Endothelial cell of umbilical vein (primary cell): ENCODE measurements around the gene TPP1. TPM values are rescaled to one million over a fixed set of nuclear protein-coding genes. Genes with fewer than 3 reads are reported as not detected.

ENCODE experiments used
- BruUV-seq: library from RNA; stranded (reverse); fragments of 400-500 nt; replicated peaks from 2 replicates; lab custom pipeline; 2021; lab: Mats Ljungman, UMichigan
- CTCF ChIA-PET: fragments of 300-600, 350-600 bp; sonication (Branson Sonifier 250); formaldehyde crosslinking; loops from one replicate; lab custom pipeline; 2021; ENCODE audit warnings: antibody characterized with exemption, inconsistent platforms; lab: Charles Lee
- POLR2A ChIA-PET: fragments of 300-600, 350-600 bp; sonication (Branson Sonifier 250); formaldehyde crosslinking; loops from one replicate; lab custom pipeline; 2021; ENCODE audit warnings: antibody characterized with exemption, inconsistent platforms; lab: Charles Lee
- DNase-seq: peaks from one replicate; pipeline ENCODE4 v3.0.0-alpha.2; 2011; ENCODE audit warnings: low read depth, low spot score
- FAIRE-seq: peaks from 2 replicates; lab custom pipeline; 2011; peaks lifted over from hg19 to GRCh38; lab: Jason Lieb, UNC
- H2AFZ ChIP-seq: 2 replicates; pipeline ENCODE4 v1.6.0; 2012; ENCODE audit warnings: low read depth, low read length, control low read depth, inconsistent platforms
- H3K27ac ChIP-seq: 2 replicates; pipeline ENCODE4 v1.5.1; 2011; ENCODE audit warnings: low read depth, mild to moderate bottlenecking, control low read depth, low read length, moderate library complexity; ENCODE audit not compliant: insufficient read depth
- H3K27me3 ChIP-seq, 2 experiments: 2 replicates each; pipeline versions ENCODE4 v1.6.0 to v1.6.1; 2011; ENCODE audit warnings: low read length in 2 of 2, mixed read lengths in 1 of 2; ENCODE audit not compliant: control insufficient read depth in 2 of 2, insufficient read depth in 2 of 2
- H3K36me3 ChIP-seq, 2 experiments: 2 replicates in 1 of 2; 3 replicates in 1 of 2; pipeline ENCODE4 v1.5.1; 2011; ENCODE audit warnings: low read length in 2 of 2, mild to moderate bottlenecking in 1 of 2, moderate library complexity in 1 of 2; ENCODE audit not compliant: control insufficient read depth in 2 of 2, insufficient read depth in 2 of 2; ENCODE audit errors: extremely low read depth in 1 of 2
- H3K4me1 ChIP-seq: 3 replicates; pipeline ENCODE4 v1.5.1; 2011; ENCODE audit warnings: mild to moderate bottlenecking, low read length; ENCODE audit not compliant: control insufficient read depth, insufficient read depth; ENCODE audit errors: extremely low read depth
- H3K4me2 ChIP-seq: 2 replicates; pipeline ENCODE4 v1.6.1; 2011; ENCODE audit warnings: low read length, control low read depth, mixed read lengths; ENCODE audit not compliant: insufficient read depth
- H3K4me3 ChIP-seq, 3 experiments: fragments of 200-600 bp in 1 of 3; sonication (generic), shearing (Covaris generic) in 1 of 3; replicated peaks in 1 of 3; 2 replicates each; pipeline ENCODE4 v1.5.1; 2011 to 2016; ENCODE audit warnings: control low read depth in 3 of 3, low read length in 3 of 3, mild to moderate bottlenecking in 2 of 3, inconsistent platforms in 1 of 3, low read depth in 1 of 3, moderate library complexity in 1 of 3; ENCODE audit not compliant: insufficient read depth in 1 of 3
- H3K79me2 ChIP-seq: 2 replicates; pipeline ENCODE4 v1.6.0; 2012; ENCODE audit warnings: low read length, inconsistent platforms; ENCODE audit not compliant: control insufficient read depth, insufficient read depth
- H3K9ac ChIP-seq: replicated peaks from 2 replicates; pipeline ENCODE3; 2011; ENCODE audit warnings: low read length, control low read depth; ENCODE audit not compliant: insufficient read depth; ENCODE audit errors: extremely low read depth
- H3K9me1 ChIP-seq: replicated peaks from 3 replicates; pipeline ENCODE4 v1.6.0; 2011; ENCODE audit warnings: mild to moderate bottlenecking, low read length; ENCODE audit not compliant: control insufficient read depth, insufficient read depth; ENCODE audit errors: extremely low read depth
- H3K9me3 ChIP-seq: replicated peaks from 2 replicates; pipeline ENCODE4 v1.5.1; 2012; ENCODE audit warnings: low read length, inconsistent platforms; ENCODE audit not compliant: control insufficient read depth, insufficient read depth
- H4K20me1 ChIP-seq: replicated peaks from 2 replicates; pipeline ENCODE3; 2011; ENCODE audit warnings: mild to moderate bottlenecking, low read length; ENCODE audit not compliant: control insufficient read depth, insufficient read depth; ENCODE audit errors: extremely low read depth
- EZH2 ChIP-seq: IDR thresholded peaks from 2 replicates; pipeline ENCODE4 v1.6.1; 2012; ENCODE audit warnings: borderline replicate concordance, low read depth, mild to moderate bottlenecking, moderate library complexity, low read length, inconsistent platforms; ENCODE audit not compliant: severe bottlenecking
- FOS ChIP-seq: IDR thresholded peaks from 2 replicates; pipeline ENCODE4 v1.6.1; 2011; ENCODE audit warnings: mild to moderate bottlenecking, low read length, moderate library complexity, borderline replicate concordance; ENCODE audit not compliant: insufficient read depth
- GATA2 ChIP-seq: IDR thresholded peaks from 2 replicates; pipeline ENCODE4 v1.7.0; 2011; ENCODE audit warnings: low read depth, mild to moderate bottlenecking, moderate library complexity, mixed read lengths, low read length; ENCODE audit not compliant: insufficient read length, insufficient read depth
- JUN ChIP-seq: IDR thresholded peaks from 2 replicates; pipeline ENCODE4 v1.6.1; 2011; ENCODE audit warnings: borderline replicate concordance, low read depth; ENCODE audit not compliant: insufficient read length, insufficient read depth
- MAX ChIP-seq: IDR thresholded peaks from 2 replicates; pipeline ENCODE4 v1.6.1; 2011; ENCODE audit not compliant: insufficient read depth, insufficient read length
- MYC ChIP-seq: IDR thresholded peaks from one replicate; pipeline ENCODE4 v1.6.1; 2011; ENCODE audit warnings: mild to moderate bottlenecking, low read depth, low read length
- POLR2A ChIP-seq: IDR thresholded peaks from 2 replicates; pipeline ENCODE4 v1.6.1; 2012; ENCODE audit warnings: low read depth, mild to moderate bottlenecking, control low read depth, low read length
- POLR2AphosphoS5 ChIP-seq: IDR thresholded peaks from 2 replicates; pipeline ENCODE4 v1.6.1; 2012; ENCODE audit warnings: low read depth, mild to moderate bottlenecking, control low read depth, low read length, moderate library complexity; ENCODE audit not compliant: insufficient read depth
- dilution Hi-C: fragments of 300-500 bp; cut with MboI; formaldehyde crosslinking; loops from one replicate; pipeline ENCODE4 v1.15.0; 2019; ENCODE audit warnings: low sequenced_read_pairs; ENCODE audit not compliant: extremely low pct_ligation_motif_present
- intact Hi-C: fragments of 100-400 bp; cut with micrococcal nuclease; formaldehyde crosslinking; loops from one replicate; pipeline ENCODE4 v1.10.0; 2022
- polyA plus RNA-seq, 4 experiments: library from polyadenylated mRNA; depleted of rRNA in 3 of 4; stranded (reverse) in 3 of 4; unstranded in 1 of 4; fragments of >200 nt; gene quantifications; 2 replicates each; pipeline versions ENCODE4 v1.2.1 to v1.2.3, GENCODE V29; 2011 to 2012; ENCODE audit warnings: missing spikeins in 1 of 4
- total RNA-seq: library from RNA; stranded (reverse); gene quantifications from 2 replicates; pipeline ENCODE4 v1.2.3, GENCODE V29; 2021
- TF ChIP-seq, protein P1 (sequence below), 2 donors: IDR thresholded peaks; 1 replicate in 1 of 2; 2 replicates in 1 of 2; pipeline ENCODE4 v1.5.1; 2011; ENCODE audit warnings: low read length in 2 of 2, mild to moderate bottlenecking in 2 of 2, moderate library complexity in 2 of 2, control low read depth in 1 of 2, inconsistent platforms in 1 of 2, low read depth in 1 of 2; ENCODE audit not compliant: insufficient read depth in 1 of 2; ENCODE audit errors: extremely low read depth in 1 of 2

The TPP1 gene
- total and polyA plus RNA-seq, 2 donors (not counting 3 experiments of a cell fraction or from before 2014, with no cell fraction given) = 124 to 224 TPM

DNA sequence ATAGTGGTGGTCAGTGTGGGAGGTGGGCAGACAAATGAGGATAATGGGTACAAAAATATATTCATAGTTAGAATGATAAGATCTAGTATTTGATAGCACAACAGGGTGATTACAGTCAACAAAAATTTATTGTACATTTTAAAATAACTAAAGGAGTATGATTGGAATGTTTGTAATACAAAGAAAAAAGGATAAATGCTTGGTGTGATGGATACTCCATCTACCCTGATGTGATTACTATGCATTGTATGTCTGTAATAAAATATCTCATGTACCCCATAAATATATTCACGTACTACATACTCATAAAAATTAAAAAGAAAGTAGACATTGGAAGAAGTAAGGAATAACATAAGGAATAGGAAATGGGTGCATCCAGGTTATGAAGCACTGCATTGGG, 31.2 kb downstream of the TPP1 start:
- no peak for TF ChIP-seq POLR2AphosphoS5
- no peak for TF ChIP-seq POLR2A
- TF ChIP-seq JUN = no peak
- TF ChIP-seq EZH2 = no peak
- no peak for TF ChIP-seq MAX
- TF ChIP-seq, protein P1, sequence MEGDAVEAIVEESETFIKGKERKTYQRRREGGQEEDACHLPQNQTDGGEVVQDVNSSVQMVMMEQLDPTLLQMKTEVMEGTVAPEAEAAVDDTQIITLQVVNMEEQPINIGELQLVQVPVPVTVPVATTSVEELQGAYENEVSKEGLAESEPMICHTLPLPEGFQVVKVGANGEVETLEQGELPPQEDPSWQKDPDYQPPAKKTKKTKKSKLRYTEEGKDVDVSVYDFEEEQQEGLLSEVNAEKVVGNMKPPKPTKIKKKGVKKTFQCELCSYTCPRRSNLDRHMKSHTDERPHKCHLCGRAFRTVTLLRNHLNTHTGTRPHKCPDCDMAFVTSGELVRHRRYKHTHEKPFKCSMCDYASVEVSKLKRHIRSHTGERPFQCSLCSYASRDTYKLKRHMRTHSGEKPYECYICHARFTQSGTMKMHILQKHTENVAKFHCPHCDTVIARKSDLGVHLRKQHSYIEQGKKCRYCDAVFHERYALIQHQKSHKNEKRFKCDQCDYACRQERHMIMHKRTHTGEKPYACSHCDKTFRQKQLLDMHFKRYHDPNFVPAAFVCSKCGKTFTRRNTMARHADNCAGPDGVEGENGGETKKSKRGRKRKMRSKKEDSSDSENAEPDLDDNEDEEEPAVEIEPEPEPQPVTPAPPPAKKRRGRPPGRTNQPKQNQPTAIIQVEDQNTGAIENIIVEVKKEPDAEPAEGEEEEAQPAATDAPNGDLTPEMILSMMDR (IDR thresholded peaks at IDR 0.05; ENCODE audit: extremely low read depth in 1 of 2, insufficient read depth in 1 of 2, low read depth in 1 of 2, low read length in 2 of 2) = no peak
- no peak for TF ChIP-seq GATA2
- no peak for TF ChIP-seq MYC
- TF ChIP-seq FOS = no peak
- H3K9me3 ChIP-seq = no peaks in the 10 kb centered on the region
- H2AFZ ChIP-seq = no peak overlapping the region
- FAIRE-seq (no peak), DNase-seq (no peak)
- no peaks in the 10 kb centered on the region for H3K4me1 ChIP-seq
- no peaks in the 10 kb centered on the region for H4K20me1 ChIP-seq
- H3K4me2 ChIP-seq = no peak overlapping the region
- H3K36me3 ChIP-seq = peaks cover 0 to 1% of the 10 kb centered on the region in 2 experiments
- intact Hi-C loops (no loop called here), dilution Hi-C loops (no loop called here)
- BruUV-seq = no TSS peak
- no peaks in the 10 kb centered on the region for H3K27me3 ChIP-seq
- no peaks in the 10 kb centered on the region for H3K9me1 ChIP-seq
- POLR2A ChIA-PET = no interaction called here
- CTCF ChIA-PET = interaction anchor here (1.1 kb wide), 2 partner anchors 9 to 15 kb away, joined by 3 to 4 read pairs; no protein-coding TSS in a partner anchor
- no peak overlapping the region for H3K9ac ChIP-seq
- H3K4me3 ChIP-seq = no peak overlapping the region
- no peak overlapping the region for H3K27ac ChIP-seq
- H3K79me2 ChIP-seq = no peaks in the 10 kb centered on the region
